Lower leg skin (tissue), 3 donors: ENCODE data around the gene PALLD.

Experiments
- POLR2A ChIP-seq, 2 donors: fragments of 450-650 bp; IDR thresholded peaks; one replicate each; pipeline ENCODE4 v1.6.1; 2016 to 2017; ENCODE audit warnings: antibody characterized with exemption in 2 of 2, mild to moderate bottlenecking in 1 of 2, moderate library complexity in 1 of 2
- TF ChIP-seq, protein P1 (sequence below), 3 donors: fragments of 450-650 bp; IDR thresholded peaks; one replicate each; pipeline ENCODE4 v1.5.1; 2016; ENCODE audit warnings: antibody characterized with exemption in 3 of 3, mild to moderate bottlenecking in 3 of 3, moderate library complexity in 2 of 3

DNA sequence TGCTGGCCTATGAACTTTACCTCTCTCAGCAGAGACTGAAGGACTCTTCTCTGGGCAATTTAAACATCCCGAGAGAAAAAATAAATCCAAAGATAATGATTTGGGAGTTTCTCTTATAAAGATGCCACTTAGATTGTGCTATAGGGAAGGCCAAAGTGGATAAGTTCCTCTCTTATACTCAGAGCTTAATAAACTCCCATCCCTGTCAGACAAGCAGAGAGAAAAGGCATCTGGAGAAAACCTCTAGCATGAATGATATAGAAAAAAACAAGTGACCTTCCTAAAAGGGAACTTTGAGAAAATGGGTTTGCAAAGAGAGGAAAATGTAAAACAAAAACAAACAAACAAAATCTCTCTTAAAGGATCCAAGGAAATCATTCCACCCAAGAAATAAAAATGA lies 199.4 kb downstream of the PALLD start:
- TF ChIP-seq, protein P1, sequence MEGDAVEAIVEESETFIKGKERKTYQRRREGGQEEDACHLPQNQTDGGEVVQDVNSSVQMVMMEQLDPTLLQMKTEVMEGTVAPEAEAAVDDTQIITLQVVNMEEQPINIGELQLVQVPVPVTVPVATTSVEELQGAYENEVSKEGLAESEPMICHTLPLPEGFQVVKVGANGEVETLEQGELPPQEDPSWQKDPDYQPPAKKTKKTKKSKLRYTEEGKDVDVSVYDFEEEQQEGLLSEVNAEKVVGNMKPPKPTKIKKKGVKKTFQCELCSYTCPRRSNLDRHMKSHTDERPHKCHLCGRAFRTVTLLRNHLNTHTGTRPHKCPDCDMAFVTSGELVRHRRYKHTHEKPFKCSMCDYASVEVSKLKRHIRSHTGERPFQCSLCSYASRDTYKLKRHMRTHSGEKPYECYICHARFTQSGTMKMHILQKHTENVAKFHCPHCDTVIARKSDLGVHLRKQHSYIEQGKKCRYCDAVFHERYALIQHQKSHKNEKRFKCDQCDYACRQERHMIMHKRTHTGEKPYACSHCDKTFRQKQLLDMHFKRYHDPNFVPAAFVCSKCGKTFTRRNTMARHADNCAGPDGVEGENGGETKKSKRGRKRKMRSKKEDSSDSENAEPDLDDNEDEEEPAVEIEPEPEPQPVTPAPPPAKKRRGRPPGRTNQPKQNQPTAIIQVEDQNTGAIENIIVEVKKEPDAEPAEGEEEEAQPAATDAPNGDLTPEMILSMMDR (IDR thresholded peaks at IDR 0.05): no peak
- no peak for TF ChIP-seq POLR2A (IDR thresholded peaks at IDR 0.05)
